ENCODE results near the gene FAM170B. TPM values are rescaled to one million over a fixed set of nuclear protein-coding genes. Genes with fewer than 3 reads are reported as not detected.

FAM170B gene
- total and polyA plus RNA-seq, 9 of the 15 experiments (the other 6 are each of a cell fraction or from before 2014, with no cell fraction given) = 0.11 to 0.21 TPM; not detected in 7

DNA sequence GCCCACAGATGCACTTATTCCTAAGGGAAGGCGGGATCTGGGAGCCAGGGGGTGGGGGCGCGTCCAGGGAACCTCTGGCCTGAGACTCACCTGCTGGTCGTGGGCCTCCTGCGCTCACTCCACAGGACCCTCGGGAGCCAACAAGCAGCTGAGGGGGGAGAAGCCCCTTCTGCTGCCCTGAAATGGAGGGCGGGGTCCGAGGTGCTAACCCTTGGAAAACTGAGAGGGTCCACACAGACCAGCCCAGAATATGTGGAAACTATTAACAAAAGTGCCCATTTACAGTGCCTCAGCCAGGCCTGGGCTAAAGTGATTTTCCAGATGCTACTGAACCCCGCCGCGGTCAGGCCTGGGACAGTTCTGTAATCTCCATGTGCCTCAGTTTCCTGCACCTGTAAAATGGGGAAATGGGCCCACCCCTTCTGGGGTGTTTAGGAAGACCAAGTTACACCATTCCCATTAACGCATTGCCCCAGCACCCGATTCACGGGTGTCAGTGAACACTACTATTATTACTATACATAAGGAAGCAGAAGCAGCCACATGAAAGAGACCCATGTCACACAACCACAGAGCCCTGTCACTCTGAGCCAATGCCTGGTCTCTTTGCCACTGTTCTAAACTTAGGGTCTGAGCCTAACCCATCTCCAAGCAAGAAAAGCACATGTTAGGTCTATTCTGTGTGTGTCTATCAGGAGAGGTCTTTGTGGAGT, 17.9 kb downstream of the FAM170B start (continued):
- TF ChIP-seq, protein P1, sequence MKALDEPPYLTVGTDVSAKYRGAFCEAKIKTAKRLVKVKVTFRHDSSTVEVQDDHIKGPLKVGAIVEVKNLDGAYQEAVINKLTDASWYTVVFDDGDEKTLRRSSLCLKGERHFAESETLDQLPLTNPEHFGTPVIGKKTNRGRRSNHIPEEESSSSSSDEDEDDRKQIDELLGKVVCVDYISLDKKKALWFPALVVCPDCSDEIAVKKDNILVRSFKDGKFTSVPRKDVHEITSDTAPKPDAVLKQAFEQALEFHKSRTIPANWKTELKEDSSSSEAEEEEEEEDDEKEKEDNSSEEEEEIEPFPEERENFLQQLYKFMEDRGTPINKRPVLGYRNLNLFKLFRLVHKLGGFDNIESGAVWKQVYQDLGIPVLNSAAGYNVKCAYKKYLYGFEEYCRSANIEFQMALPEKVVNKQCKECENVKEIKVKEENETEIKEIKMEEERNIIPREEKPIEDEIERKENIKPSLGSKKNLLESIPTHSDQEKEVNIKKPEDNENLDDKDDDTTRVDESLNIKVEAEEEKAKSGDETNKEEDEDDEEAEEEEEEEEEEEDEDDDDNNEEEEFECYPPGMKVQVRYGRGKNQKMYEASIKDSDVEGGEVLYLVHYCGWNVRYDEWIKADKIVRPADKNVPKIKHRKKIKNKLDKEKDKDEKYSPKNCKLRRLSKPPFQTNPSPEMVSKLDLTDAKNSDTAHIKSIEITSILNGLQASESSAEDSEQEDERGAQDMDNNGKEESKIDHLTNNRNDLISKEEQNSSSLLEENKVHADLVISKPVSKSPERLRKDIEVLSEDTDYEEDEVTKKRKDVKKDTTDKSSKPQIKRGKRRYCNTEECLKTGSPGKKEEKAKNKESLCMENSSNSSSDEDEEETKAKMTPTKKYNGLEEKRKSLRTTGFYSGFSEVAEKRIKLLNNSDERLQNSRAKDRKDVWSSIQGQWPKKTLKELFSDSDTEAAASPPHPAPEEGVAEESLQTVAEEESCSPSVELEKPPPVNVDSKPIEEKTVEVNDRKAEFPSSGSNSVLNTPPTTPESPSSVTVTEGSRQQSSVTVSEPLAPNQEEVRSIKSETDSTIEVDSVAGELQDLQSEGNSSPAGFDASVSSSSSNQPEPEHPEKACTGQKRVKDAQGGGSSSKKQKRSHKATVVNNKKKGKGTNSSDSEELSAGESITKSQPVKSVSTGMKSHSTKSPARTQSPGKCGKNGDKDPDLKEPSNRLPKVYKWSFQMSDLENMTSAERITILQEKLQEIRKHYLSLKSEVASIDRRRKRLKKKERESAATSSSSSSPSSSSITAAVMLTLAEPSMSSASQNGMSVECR (CRISPR knock-in tag; IDR thresholded peaks at IDR 0.05) = 0 out of 2 replicates have a peak, but pooled peaks have one; percentile 32
- TF ChIP-seq FOXP1 (CRISPR knock-in tag; IDR thresholded peaks at IDR 0.05) = 0 out of 2 replicates have a peak, but pooled peaks have one; percentile 52
- no peak for TF ChIP-seq ZNF232 (CRISPR knock-in tag; IDR thresholded peaks at IDR 0.05)
- TF ChIP-seq CHD4 (IDR thresholded peaks at IDR 0.05; ENCODE audit: insufficient read depth, insufficient replicate concordance, low read depth, low read length, poor library complexity, severe bottlenecking) = peak; percentile 96
- TF ChIP-seq KDM2B (CRISPR knock-in tag; IDR thresholded peaks at IDR 0.05) = 0 out of 2 replicates have a peak, but pooled peaks have one; percentile 76
- TF ChIP-seq, protein P2, sequence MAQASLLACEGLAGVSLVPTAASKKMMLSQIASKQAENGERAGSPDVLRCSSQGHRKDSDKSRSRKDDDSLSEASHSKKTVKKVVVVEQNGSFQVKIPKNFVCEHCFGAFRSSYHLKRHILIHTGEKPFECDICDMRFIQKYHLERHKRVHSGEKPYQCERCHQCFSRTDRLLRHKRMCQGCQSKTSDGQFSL (CRISPR knock-in tag; IDR thresholded peaks at IDR 0.05) = 0 out of 2 replicates have a peak, but pooled peaks have one; percentile 22
- TF ChIP-seq, protein P2 (tag; IDR thresholded peaks at IDR 0.05) = no peak
- TF ChIP-seq, protein P3, sequence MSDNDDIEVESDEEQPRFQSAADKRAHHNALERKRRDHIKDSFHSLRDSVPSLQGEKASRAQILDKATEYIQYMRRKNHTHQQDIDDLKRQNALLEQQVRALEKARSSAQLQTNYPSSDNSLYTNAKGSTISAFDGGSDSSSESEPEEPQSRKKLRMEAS (CRISPR knock-in tag; IDR thresholded peaks at IDR 0.05) = peak; percentile 24; the same call in 1 of the 2 replicates
- 0 out of 2 replicates have a peak, but pooled peaks have one; percentile 88 for TF ChIP-seq SMARCA5 (IDR thresholded peaks at IDR 0.05)
- TF ChIP-seq TEAD1 (CRISPR knock-in tag; IDR thresholded peaks at IDR 0.05) = 0 out of 4 replicates have a peak, but pooled peaks of 1 of the 2 experiments have one; percentile 22
- TF ChIP-seq, protein P4, sequence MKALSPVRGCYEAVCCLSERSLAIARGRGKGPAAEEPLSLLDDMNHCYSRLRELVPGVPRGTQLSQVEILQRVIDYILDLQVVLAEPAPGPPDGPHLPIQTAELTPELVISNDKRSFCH (CRISPR knock-in tag; IDR thresholded peaks at IDR 0.05) = no peak
- TF ChIP-seq, protein P4 (tag; IDR thresholded peaks at IDR 0.05) = peak; percentile 36; the same call in 1 of the 2 replicates
- TF ChIP-seq SIN3A (IDR thresholded peaks at IDR 0.05; ENCODE audit: borderline replicate concordance in 2 of 2, control insufficient read depth in 1 of 2, low read depth in 2 of 2, low read length in 2 of 2) = no peak
- TF ChIP-seq TAF7 (tag; IDR thresholded peaks at IDR 0.05) = no peak
- TF ChIP-seq, protein P5, sequence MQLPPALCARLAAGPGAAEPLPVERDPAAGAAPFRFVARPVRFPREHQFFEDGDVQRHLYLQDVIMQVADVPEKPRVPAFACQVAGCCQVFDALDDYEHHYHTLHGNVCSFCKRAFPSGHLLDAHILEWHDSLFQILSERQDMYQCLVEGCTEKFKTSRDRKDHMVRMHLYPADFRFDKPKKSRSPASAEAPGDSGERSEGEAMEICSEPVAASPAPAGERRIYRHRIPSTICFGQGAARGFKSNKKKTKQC (CRISPR knock-in tag; IDR thresholded peaks at IDR 0.05) = peak; percentile 65; the same call in 1 of the 2 replicates
- peak; percentile 3; the same call in 1 of the 2 replicates for TF ChIP-seq HDGF (IDR thresholded peaks at IDR 0.05)
- no peak for TF ChIP-seq ZNF175 (CRISPR knock-in tag; IDR thresholded peaks at IDR 0.05; ENCODE audit: low read depth)
- no peak for TF ChIP-seq PRMT5 (CRISPR knock-in tag; IDR thresholded peaks at IDR 0.05)

Measured in K562 (cell line).